Measurements from ENCODE around the gene PAXX. TPM values are rescaled to one million over a fixed set of nuclear protein-coding genes. Genes with fewer than 3 reads are reported as not detected.

The PAXX gene
- total and polyA plus RNA-seq, 9 of the 15 experiments (the other 6 are each of a cell fraction or from before 2014, with no cell fraction given) = 1.2 to 175 (median 38.5) TPM

DNA sequence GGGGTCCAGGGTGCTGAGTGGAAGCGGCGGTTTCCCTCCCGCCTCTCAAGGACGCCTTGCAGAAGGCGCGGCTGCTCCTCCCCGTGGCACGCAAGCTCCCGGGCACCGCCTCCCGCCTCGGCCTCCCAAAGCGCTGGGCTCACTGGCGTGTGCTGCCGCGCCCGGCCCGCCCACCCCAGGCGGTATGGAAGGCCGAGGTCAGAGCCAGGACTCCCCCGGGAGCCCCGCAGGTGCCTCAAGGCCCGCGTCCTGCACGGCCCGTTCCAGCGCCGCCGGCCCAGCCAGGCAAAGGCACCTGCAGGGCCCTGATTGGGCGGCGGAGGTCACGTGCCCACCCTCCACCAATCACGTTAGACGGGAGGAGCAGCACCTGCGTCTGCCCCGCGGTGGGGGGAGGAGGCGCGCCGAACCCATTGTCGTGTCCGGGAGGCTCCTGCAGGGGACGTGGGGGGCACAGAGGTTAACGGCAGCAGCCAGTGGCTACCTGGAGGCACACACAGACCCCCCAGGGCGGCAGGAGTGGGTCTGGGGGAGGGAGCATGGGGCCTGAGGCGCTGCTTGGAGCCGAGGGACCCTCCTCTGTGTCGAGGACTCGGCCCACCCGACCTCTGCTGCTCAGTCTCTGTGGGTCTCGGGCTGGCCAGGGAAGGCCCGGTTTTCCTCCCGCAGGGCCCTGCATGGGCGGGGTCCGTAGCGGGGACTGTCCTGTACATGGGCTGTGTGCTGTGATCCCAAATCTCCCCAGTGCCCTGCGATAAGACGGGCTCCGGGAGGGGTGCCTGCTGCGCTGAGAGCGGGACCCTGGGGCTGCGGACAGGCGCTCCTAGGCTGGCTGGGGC, 42.2 kb upstream of the PAXX start (continued):
- TF ChIP-seq, protein P1, sequence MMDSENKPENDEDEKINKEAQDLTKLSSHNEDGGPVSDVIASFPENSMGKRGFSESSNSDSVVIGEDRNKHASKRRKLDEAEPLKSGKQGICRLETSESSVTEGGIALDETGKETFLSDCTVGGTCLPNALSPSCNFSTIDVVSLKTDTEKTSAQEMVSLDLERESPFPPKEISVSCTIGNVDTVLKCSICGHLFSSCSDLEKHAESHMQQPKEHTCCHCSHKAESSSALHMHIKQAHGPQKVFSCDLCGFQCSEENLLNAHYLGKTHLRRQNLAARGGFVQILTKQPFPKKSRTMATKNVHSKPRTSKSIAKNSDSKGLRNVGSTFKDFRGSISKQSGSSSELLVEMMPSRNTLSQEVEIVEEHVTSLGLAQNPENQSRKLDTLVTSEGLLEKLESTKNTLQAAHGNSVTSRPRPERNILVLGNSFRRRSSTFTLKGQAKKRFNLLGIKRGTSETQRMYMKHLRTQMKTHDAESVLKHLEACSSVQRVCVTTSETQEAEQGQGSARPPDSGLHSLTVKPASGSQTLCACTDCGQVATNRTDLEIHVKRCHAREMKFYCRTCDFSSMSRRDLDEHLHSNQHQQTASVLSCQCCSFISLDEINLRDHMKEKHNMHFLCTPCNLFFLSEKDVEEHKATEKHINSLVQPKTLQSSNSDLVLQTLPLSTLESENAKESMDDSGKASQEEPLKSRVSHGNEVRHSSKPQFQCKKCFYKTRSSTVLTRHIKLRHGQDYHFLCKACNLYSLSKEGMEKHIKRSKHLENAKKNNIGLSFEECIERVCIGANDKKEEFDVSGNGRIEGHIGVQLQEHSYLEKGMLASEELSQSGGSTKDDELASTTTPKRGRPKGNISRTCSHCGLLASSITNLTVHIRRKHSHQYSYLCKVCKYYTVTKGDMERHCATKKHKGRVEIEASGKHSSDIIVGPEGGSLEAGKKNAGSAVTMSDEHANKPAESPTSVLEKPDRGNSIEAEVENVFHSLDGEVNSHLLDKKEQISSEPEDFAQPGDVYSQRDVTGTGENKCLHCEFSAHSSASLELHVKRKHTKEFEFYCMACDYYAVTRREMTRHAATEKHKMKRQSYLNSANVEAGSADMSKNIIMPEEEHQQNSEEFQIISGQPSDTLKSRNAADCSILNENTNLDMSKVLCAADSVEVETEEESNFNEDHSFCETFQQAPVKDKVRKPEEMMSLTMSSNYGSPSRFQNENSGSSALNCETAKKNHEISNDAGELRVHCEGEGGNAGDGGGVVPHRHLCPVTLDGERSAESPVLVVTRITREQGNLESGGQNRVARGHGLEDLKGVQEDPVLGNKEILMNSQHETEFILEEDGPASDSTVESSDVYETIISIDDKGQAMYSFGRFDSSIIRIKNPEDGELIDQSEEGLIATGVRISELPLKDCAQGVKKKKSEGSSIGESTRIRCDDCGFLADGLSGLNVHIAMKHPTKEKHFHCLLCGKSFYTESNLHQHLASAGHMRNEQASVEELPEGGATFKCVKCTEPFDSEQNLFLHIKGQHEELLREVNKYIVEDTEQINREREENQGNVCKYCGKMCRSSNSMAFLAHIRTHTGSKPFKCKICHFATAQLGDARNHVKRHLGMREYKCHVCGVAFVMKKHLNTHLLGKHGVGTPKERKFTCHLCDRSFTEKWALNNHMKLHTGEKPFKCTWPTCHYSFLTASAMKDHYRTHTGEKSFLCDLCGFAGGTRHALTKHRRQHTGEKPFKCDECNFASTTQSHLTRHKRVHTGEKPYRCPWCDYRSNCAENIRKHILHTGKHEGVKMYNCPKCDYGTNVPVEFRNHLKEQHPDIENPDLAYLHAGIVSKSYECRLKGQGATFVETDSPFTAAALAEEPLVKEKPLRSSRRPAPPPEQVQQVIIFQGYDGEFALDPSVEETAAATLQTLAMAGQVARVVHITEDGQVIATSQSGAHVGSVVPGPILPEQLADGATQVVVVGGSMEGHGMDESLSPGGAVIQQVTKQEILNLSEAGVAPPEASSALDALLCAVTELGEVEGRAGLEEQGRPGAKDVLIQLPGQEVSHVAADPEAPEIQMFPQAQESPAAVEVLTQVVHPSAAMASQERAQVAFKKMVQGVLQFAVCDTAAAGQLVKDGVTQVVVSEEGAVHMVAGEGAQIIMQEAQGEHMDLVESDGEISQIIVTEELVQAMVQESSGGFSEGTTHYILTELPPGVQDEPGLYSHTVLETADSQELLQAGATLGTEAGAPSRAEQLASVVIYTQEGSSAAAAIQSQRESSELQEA (IDR thresholded peaks at IDR 0.05; ENCODE audit: low read depth) = no peak
- TF ChIP-seq, protein P2, sequence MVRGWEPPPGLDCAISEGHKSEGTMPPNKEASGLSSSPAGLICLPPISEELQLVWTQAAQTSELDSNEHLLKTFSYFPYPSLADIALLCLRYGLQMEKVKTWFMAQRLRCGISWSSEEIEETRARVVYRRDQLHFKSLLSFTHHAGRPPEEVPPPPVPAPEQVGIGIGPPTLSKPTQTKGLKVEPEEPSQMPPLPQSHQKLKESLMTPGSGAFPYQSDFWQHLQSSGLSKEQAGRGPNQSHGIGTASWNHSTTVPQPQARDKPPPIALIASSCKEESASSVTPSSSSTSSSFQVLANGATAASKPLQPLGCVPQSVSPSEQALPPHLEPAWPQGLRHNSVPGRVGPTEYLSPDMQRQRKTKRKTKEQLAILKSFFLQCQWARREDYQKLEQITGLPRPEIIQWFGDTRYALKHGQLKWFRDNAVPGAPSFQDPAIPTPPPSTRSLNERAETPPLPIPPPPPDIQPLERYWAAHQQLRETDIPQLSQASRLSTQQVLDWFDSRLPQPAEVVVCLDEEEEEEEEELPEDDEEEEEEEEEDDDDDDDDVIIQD (CRISPR knock-in tag; IDR thresholded peaks at IDR 0.05) = peak; percentile 82; the same call in 1 of the 2 replicates
- TF ChIP-seq GABPA (tag; conservative IDR thresholded peaks at IDR 0.05; ENCODE audit: low read depth) = no peak
- peak; percentile 98 for TF ChIP-seq TOE1 (IDR thresholded peaks at IDR 0.05; ENCODE audit: borderline replicate concordance)
- no peak for TF ChIP-seq TOE1 (CRISPR knock-in tag; IDR thresholded peaks at IDR 0.05; ENCODE audit: borderline replicate concordance, low read depth)
- no peak for TF ChIP-seq PPARD (CRISPR knock-in tag; IDR thresholded peaks at IDR 0.05)
- TF ChIP-seq SMARCB1 (IDR thresholded peaks at IDR 0.05; ENCODE audit: insufficient read length, low read depth) = no peak
- no peak for TF ChIP-seq ZNF121 (CRISPR knock-in tag; conservative IDR thresholded peaks at IDR 0.05)
- TF ChIP-seq IRF2 (CRISPR knock-in tag; IDR thresholded peaks at IDR 0.05) = no peak
- TF ChIP-seq, protein P3, sequence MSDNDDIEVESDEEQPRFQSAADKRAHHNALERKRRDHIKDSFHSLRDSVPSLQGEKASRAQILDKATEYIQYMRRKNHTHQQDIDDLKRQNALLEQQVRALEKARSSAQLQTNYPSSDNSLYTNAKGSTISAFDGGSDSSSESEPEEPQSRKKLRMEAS (CRISPR knock-in tag; IDR thresholded peaks at IDR 0.05) = peak; percentile 91
- no peak for TF ChIP-seq FOXK1 (CRISPR knock-in tag; IDR thresholded peaks at IDR 0.05; ENCODE audit: borderline replicate concordance)
- TF ChIP-seq SMAD2 (IDR thresholded peaks at IDR 0.05; ENCODE audit: low read depth, low read length) = no peak
- TF ChIP-seq, protein P4, sequence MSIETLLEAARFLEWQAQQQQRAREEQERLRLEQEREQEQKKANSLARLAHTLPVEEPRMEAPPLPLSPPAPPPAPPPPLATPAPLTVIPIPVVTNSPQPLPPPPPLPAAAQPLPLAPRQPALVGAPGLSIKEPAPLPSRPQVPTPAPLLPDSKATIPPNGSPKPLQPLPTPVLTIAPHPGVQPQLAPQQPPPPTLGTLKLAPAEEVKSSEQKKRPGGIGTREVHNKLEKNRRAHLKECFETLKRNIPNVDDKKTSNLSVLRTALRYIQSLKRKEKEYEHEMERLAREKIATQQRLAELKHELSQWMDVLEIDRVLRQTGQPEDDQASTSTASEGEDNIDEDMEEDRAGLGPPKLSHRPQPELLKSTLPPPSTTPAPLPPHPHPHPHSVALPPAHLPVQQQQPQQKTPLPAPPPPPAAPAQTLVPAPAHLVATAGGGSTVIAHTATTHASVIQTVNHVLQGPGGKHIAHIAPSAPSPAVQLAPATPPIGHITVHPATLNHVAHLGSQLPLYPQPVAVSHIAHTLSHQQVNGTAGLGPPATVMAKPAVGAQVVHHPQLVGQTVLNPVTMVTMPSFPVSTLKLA (conservative IDR thresholded peaks at IDR 0.05) = peak; percentile 69 to 75
- no peak for TF ChIP-seq THRAP3 (IDR thresholded peaks at IDR 0.05; ENCODE audit: borderline replicate concordance)
- TF ChIP-seq ZC3H8 (IDR thresholded peaks at IDR 0.05) = no peak
- TF ChIP-seq ZKSCAN3 (CRISPR knock-in tag; IDR thresholded peaks at IDR 0.05) = no peak
- TF ChIP-seq GATAD2A (IDR thresholded peaks at IDR 0.05) = no peak

Data from K562 (cell line).